Measurements from ENCODE around the gene TTC39B.

Gene TTC39B

GRCh38 chr9:15182101-15182551, 124.9 kb downstream of the TTC39B start:
- Histone ChIP-seq H2AFZ (ENCODE audit: low read length) (peak overlapping the region; percentile 62), H4K8ac (ENCODE audit: low read depth, low read length) (no peak overlapping the region), H3K27ac (replicated peaks; ENCODE audit: low read length) (no peak overlapping the region), H3K18ac (ENCODE audit: low read length) (no peak overlapping the region), H3K36me3 (replicated peaks in 1 of 2; ENCODE audit: control insufficient read depth in 2 of 2, insufficient read depth in 2 of 2, low read length in 2 of 2) (no peaks in the 10 kb centered on the region), H3K14ac (ENCODE audit: low read length) (no peak overlapping the region), H2BK12ac (ENCODE audit: low read length) (no peak overlapping the region), H3K9ac (ENCODE audit: low read depth, low read length, poor library complexity) (no peak overlapping the region), H3K9me3 (replicated peaks in 1 of 2; ENCODE audit: control insufficient read depth in 2 of 2, insufficient read depth in 1 of 2, low read depth in 1 of 2, low read length in 2 of 2) (no peaks in the 10 kb centered on the region), H2BK120ac (ENCODE audit: low read depth, low read length) (no peak overlapping the region), H3K4me1 (ENCODE audit: control insufficient read depth in 2 of 2, insufficient read depth in 1 of 2, low read depth in 1 of 2, low read length in 2 of 2) (peaks cover 4 to 9% of the 10 kb centered on the region in 2 donors), H3K4me2 (ENCODE audit: insufficient read depth, low read length, poor library complexity, severe bottlenecking) (no peak overlapping the region), H3K27me3 (ENCODE audit: control insufficient read depth in 3 of 3, insufficient read depth in 3 of 3, low read depth in 1 of 3, low read length in 3 of 3) (no peaks in the 10 kb centered on the region), H2BK15ac (ENCODE audit: low read length) (no peak overlapping the region), H2BK5ac (ENCODE audit: low read length) (no peak overlapping the region), H3K79me1 (ENCODE audit: low read depth, low read length) (no peaks in the 10 kb centered on the region), H3K23ac (ENCODE audit: low read depth, low read length, poor library complexity) (no peak overlapping the region), H4K91ac (ENCODE audit: low read depth, low read length, poor library complexity) (no peak overlapping the region), H3K4me3 (ENCODE audit: low read length in 2 of 2) (no peak overlapping the region), H2AK5ac (ENCODE audit: low read depth, low read length) (no peak overlapping the region), H3K4ac (ENCODE audit: low read length) (no peak overlapping the region)
- no CpG with 5 or more reads among the region's 2 CpGs for WGBS, 2 donors (ENCODE audit: extremely low coverage in 2 of 2, insufficient read length in 2 of 2, insufficient replicate concordance in 1 of 2)
- DNase-seq (ENCODE audit: low spot score) = peak; percentile 12

- H4K8ac ChIP-seq (ENCODE audit: low read depth, low read length) = no peak overlapping the region
- peaks cover 0 to 3% of the 10 kb centered on the region in 2 donors for H3K9me3 ChIP-seq (replicated peaks in 1 of 2; ENCODE audit: control insufficient read depth in 2 of 2, insufficient read depth in 1 of 2, low read depth in 1 of 2, low read length in 2 of 2)
- no peak overlapping the region for H2AK5ac ChIP-seq (ENCODE audit: low read depth, low read length)
- H3K14ac ChIP-seq (ENCODE audit: low read length) = no peak overlapping the region
- no peak overlapping the region for H3K23ac ChIP-seq (ENCODE audit: low read depth, low read length, poor library complexity)
- H4K91ac ChIP-seq (ENCODE audit: low read depth, low read length, poor library complexity) = no peak overlapping the region
- no peak overlapping the region for H3K4me2 ChIP-seq (ENCODE audit: insufficient read depth, low read length, poor library complexity, severe bottlenecking)
- no peaks in the 10 kb centered on the region for H3K27me3 ChIP-seq (ENCODE audit: control insufficient read depth in 3 of 3, insufficient read depth in 3 of 3, low read depth in 1 of 3, low read length in 3 of 3)
- DNase-seq (ENCODE audit: low spot score) = no peak
- H3K18ac ChIP-seq (ENCODE audit: low read length) = no peak overlapping the region
- H3K9ac ChIP-seq (ENCODE audit: low read depth, low read length, poor library complexity) = no peak overlapping the region
- no peak overlapping the region for H2BK120ac ChIP-seq (ENCODE audit: low read depth, low read length)
- WGBS, 2 donors (ENCODE audit: extremely low coverage in 2 of 2, insufficient read length in 2 of 2, insufficient replicate concordance in 1 of 2) = no CpG with 5 or more reads among the region's 1 CpG
- peaks cover 4 to 9% of the 10 kb centered on the region in 2 donors for H3K4me1 ChIP-seq (ENCODE audit: control insufficient read depth in 2 of 2, insufficient read depth in 1 of 2, low read depth in 1 of 2, low read length in 2 of 2)
- H3K27ac ChIP-seq (replicated peaks; ENCODE audit: low read length) = no peak overlapping the region
- H2BK5ac ChIP-seq (ENCODE audit: low read length) = no peak overlapping the region
- H3K79me1 ChIP-seq (ENCODE audit: low read depth, low read length) = no peaks in the 10 kb centered on the region
- H2BK15ac ChIP-seq (ENCODE audit: low read length) = no peak overlapping the region
- no peak overlapping the region for H3K4me3 ChIP-seq (ENCODE audit: low read length in 2 of 2)
- no peak overlapping the region for H2AFZ ChIP-seq (ENCODE audit: low read length)
- no peaks in the 10 kb centered on the region for H3K36me3 ChIP-seq (replicated peaks in 1 of 2; ENCODE audit: control insufficient read depth in 2 of 2, insufficient read depth in 2 of 2, low read length in 2 of 2)
- no peak overlapping the region for H2BK12ac ChIP-seq (ENCODE audit: low read length)
- no peak overlapping the region for H3K4ac ChIP-seq (ENCODE audit: low read length)
These were observed 126.9 kb downstream of the TTC39B start for GRCh38 chr9:15180124-15180523.

- Histone ChIP-seq H2BK5ac (ENCODE audit: low read length) (no peak overlapping the region), H2AK5ac (ENCODE audit: low read depth, low read length) (no peak overlapping the region), H3K23ac (ENCODE audit: low read depth, low read length, poor library complexity) (no peak overlapping the region), H3K27ac (replicated peaks; ENCODE audit: low read length) (no peak overlapping the region), H3K4me2 (ENCODE audit: insufficient read depth, low read length, poor library complexity, severe bottlenecking) (no peak overlapping the region), H4K91ac (ENCODE audit: low read depth, low read length, poor library complexity) (no peak overlapping the region), H3K14ac (ENCODE audit: low read length) (no peak overlapping the region), H3K36me3 (replicated peaks in 1 of 2; ENCODE audit: control insufficient read depth in 2 of 2, insufficient read depth in 2 of 2, low read length in 2 of 2) (no peaks in the 10 kb centered on the region), H3K4me1 (ENCODE audit: control insufficient read depth in 2 of 2, insufficient read depth in 1 of 2, low read depth in 1 of 2, low read length in 2 of 2) (peaks cover 4 to 9% of the 10 kb centered on the region in 2 donors), H3K9ac (ENCODE audit: low read depth, low read length, poor library complexity) (no peak overlapping the region), H3K18ac (ENCODE audit: low read length) (no peak overlapping the region), H3K4ac (ENCODE audit: low read length) (no peak overlapping the region), H2BK12ac (ENCODE audit: low read length) (no peak overlapping the region), H3K4me3 (ENCODE audit: low read length in 2 of 2) (no peak overlapping the region), H4K8ac (ENCODE audit: low read depth, low read length) (no peak overlapping the region), H3K27me3 (ENCODE audit: control insufficient read depth in 3 of 3, insufficient read depth in 3 of 3, low read depth in 1 of 3, low read length in 3 of 3) (no peaks in the 10 kb centered on the region), H3K9me3 (replicated peaks in 1 of 2; ENCODE audit: control insufficient read depth in 2 of 2, insufficient read depth in 1 of 2, low read depth in 1 of 2, low read length in 2 of 2) (peaks cover 0 to 3% of the 10 kb centered on the region in 2 donors), H3K79me1 (ENCODE audit: low read depth, low read length) (no peaks in the 10 kb centered on the region), H2AFZ (ENCODE audit: low read length) (no peak overlapping the region), H2BK15ac (ENCODE audit: low read length) (no peak overlapping the region), H2BK120ac (ENCODE audit: low read depth, low read length) (no peak overlapping the region)
- DNase-seq (ENCODE audit: low spot score) = no peak
- no CpG with 5 or more reads among the region's 3 CpGs for WGBS, 2 donors (ENCODE audit: extremely low coverage in 2 of 2, insufficient read length in 2 of 2, insufficient replicate concordance in 1 of 2)
These were observed 128.4 kb downstream of the TTC39B start for GRCh38 chr9:15178631-15179030.

GRCh38 chr9:15176836-15177235, 130.2 kb downstream of the TTC39B start:
- H4K91ac ChIP-seq (ENCODE audit: low read depth, low read length, poor library complexity) = no peak overlapping the region
- no peak overlapping the region for H4K8ac ChIP-seq (ENCODE audit: low read depth, low read length)
- DNase-seq (ENCODE audit: low spot score) = no peak
- WGBS, 2 donors (ENCODE audit: extremely low coverage in 2 of 2, insufficient read length in 2 of 2, insufficient replicate concordance in 1 of 2) = no CpG with 5 or more reads among the region's 1 CpG
- no peaks in the 10 kb centered on the region for H3K79me1 ChIP-seq (ENCODE audit: low read depth, low read length)
- H3K4me2 ChIP-seq (ENCODE audit: insufficient read depth, low read length, poor library complexity, severe bottlenecking) = no peak overlapping the region
- H3K4me3 ChIP-seq (ENCODE audit: low read length in 2 of 2) = no peak overlapping the region
- H3K27me3 ChIP-seq (ENCODE audit: control insufficient read depth in 3 of 3, insufficient read depth in 3 of 3, low read depth in 1 of 3, low read length in 3 of 3) = no peaks in the 10 kb centered on the region
- peaks cover 0 to 3% of the 10 kb centered on the region in 2 donors for H3K9me3 ChIP-seq (replicated peaks in 1 of 2; ENCODE audit: control insufficient read depth in 2 of 2, insufficient read depth in 1 of 2, low read depth in 1 of 2, low read length in 2 of 2)
- no peak overlapping the region for H3K9ac ChIP-seq (ENCODE audit: low read depth, low read length, poor library complexity)
- H3K4me1 ChIP-seq (ENCODE audit: control insufficient read depth in 2 of 2, insufficient read depth in 1 of 2, low read depth in 1 of 2, low read length in 2 of 2) = peaks cover 1 to 4% of the 10 kb centered on the region in 2 donors
- H2AK5ac ChIP-seq (ENCODE audit: low read depth, low read length) = no peak overlapping the region
- H3K27ac ChIP-seq (replicated peaks; ENCODE audit: low read length) = no peak overlapping the region
- no peak overlapping the region for H2BK12ac ChIP-seq (ENCODE audit: low read length)
- H3K14ac ChIP-seq (ENCODE audit: low read length) = no peak overlapping the region
- no peak overlapping the region for H3K18ac ChIP-seq (ENCODE audit: low read length)
- no peak overlapping the region for H2BK15ac ChIP-seq (ENCODE audit: low read length)
- H3K36me3 ChIP-seq (replicated peaks in 1 of 2; ENCODE audit: control insufficient read depth in 2 of 2, insufficient read depth in 2 of 2, low read length in 2 of 2) = no peaks in the 10 kb centered on the region
- H3K23ac ChIP-seq (ENCODE audit: low read depth, low read length, poor library complexity) = no peak overlapping the region
- H2BK5ac ChIP-seq (ENCODE audit: low read length) = no peak overlapping the region
- H3K4ac ChIP-seq (ENCODE audit: low read length) = no peak overlapping the region
- no peak overlapping the region for H2BK120ac ChIP-seq (ENCODE audit: low read depth, low read length)
- no peak overlapping the region for H2AFZ ChIP-seq (ENCODE audit: low read length)

Data from neuronal stem cell (in vitro differentiated cells).